GM10847 (cell line): ENCODE results near the gene LMO1.

Experiments
- POLR2A ChIP-seq: IDR thresholded peaks from 2 replicates; pipeline ENCODE4 v1.6.1; 2011; ENCODE audit not compliant: insufficient read length; ENCODE audit errors: extremely low read depth

Gene LMO1

DNA sequence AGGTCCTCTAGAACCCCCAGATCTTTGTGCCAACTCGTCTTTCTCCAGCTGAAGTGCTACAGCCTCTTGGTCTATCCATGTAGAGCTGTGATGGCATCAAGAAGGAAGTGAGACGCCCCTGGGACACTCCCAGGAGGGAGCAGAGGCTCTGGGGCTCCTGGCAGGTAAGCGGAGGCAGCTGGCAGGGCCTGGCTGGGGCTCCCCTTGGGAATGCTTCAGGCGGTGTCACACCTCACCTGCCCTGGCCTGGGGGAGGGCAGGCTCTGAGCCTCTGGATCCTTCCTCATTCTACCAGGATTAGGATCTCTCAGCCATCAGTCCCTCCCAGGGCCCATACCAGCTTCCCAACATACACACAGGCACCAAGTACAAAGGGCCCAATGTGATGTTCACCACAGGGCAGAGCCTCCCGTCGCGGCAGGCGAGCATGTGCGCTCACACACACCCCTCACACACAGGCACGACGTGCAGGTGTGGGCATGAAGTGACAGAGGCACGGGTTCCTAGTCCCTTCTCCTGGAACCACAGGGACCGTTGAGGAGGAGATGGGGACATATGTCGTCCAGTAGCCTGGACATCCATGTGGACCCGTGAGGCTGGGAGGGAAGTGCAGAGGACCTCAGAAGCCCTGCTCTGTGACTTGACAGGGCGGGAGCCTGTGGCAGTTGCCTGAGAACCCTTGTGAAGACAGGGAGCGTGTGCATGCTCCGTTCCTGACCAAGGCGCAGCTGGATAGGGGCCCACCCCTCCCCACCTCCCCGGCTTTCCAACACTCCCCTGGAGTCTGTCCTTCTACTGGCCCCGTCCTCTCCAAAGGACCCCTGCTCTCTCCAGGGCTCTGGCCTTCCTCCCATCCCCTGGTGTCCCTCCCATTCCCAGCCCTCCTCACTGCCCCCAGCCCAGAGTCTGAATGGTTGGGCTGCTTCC lies 32.5 kb downstream of the LMO1 start:
- TF ChIP-seq POLR2A: no peak

DNA sequence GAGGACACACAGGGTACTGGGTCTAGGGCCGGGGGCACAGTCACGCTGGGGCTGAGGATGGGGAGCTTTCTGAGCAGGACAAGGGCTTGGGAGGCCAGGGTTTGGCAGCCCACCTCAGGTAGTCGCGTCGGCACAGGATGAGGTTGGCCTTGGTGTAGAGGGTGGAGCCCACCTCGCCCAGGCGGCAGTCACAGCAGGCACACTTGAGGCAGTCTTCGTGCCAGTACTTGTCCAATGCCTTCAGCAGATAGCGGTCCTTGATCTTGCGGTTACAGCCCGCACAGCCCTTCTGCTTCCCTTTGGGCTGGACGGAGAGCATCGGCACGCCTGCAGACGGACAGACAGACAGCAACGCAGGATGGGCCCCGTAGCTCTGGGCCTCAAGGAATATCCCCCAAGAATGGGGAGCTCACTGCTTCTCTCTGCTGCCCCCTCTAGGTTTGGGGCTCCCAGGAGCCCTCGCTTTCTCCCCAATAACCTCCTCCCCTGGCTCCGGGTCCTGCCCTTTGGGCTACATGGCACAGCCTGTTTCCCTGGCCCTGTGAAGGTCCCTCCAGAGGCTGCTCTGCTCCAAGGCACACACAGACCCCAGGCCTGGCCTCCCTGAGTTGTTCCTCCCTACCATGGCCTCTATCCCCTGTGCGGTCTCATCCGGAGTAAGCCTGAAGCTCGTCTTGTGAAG lies 33.4 kb downstream of the LMO1 start:
- no peak for TF ChIP-seq POLR2A

DNA sequence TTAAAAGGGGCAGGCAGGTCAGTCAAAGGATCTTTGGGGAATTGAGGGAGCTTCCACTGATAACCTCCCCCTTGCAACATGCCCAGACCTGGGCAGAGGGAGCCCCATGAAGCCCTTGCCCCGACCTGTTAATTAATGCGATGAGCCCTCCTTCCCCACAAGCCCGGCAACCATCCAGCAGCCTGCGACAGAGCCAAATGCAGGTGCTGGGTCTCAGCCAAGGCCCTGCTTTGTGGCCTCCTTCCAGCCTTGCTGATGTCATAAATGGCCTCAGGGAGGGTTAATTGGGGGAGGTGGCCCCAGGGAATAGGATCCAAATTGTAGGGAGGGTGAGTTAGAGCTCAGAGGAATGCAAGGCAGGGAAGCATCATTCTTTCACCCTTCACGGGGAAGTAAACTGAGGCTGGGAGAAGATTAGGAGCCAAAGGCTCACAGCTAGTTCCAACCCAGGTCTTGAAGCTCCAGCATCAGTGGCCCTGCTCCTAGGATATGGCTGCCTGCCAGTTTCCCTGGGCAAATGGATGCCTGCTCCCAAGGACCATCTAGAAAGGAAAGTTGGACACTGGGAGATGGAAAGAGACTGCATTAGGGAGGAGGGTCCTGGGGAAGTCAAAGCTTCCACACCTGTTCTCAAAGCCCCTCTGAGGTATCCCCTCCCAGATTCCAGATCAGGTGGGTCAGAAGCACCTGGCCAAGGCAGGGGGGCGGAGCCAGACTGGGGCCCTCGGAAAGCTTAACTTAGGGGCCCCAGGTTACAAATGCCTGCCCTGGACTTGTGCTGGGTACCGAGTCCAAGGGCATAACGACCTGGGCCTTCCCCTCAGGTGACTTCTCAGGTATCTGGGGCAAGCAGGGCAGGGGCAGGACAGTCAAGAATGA lies 34.1 kb downstream of the LMO1 start:
- TF ChIP-seq POLR2A: no peak

DNA sequence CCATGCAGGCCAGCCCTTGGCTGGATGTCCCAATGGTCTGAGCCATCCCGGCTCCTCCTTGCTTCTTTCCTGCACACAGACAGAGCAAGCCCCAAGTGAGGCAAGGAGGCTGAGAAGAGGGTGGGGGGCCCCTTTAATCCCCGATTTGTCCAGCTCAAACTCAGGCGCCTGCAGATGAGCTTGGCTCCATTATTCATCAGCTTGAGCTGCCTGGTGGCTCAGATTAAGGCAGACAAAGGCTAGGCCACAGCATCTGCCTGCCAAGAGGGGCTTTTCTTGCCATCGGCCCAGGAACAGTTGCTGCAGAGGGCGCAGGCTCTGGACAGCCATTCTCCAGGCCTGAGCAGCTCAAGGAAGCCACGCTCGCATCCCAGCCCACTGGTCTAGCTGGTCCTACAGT lies 35.4 kb downstream of the LMO1 start:
- no peak for TF ChIP-seq POLR2A

DNA sequence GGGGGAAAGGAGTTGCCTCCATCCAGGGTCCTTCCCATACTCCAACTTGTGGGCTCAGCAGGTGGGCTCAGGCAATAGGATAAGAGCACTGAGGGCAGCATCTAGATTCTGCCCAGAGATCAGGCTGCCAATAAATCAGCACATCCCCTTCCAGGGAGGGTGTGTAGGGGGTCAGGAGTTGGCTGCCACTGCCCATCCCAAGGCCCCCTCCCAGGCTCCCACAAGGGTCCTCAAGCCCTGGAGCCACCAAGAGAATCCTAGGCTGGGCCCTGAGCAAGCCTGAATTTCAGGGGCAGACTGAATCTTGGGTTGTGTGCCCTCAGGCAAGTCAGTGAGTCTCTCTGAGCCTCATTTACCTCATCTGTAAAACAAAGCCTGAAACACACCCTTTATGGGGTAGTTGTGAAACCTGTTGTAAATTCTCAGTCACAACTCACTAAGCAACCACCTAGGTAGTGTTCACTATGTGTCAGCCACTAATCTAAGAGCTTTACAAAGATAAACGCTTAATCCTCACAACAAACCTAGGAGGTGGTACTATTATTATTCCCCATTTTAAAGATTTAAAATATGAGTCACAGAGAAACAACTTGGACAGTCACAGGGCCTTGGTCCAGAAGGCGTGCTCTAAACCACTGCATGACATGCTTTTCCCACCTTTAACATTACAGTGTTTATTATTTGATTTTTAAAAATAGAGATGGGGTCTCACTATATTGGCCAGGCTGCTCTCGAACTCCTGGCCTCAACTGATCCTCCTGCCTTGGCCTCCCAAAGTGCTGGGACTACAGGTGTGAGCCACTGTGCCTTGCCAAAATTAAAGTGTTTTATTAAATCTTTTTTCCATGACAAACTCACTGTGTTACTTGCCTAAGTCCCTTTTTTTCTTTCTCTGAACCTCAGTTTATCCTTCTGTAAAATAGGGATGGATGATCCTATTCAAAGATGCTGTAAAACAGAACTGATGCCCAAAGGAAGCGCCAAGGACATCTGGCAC lies 36.2 kb downstream of the LMO1 start:
- no peak for TF ChIP-seq POLR2A

DNA sequence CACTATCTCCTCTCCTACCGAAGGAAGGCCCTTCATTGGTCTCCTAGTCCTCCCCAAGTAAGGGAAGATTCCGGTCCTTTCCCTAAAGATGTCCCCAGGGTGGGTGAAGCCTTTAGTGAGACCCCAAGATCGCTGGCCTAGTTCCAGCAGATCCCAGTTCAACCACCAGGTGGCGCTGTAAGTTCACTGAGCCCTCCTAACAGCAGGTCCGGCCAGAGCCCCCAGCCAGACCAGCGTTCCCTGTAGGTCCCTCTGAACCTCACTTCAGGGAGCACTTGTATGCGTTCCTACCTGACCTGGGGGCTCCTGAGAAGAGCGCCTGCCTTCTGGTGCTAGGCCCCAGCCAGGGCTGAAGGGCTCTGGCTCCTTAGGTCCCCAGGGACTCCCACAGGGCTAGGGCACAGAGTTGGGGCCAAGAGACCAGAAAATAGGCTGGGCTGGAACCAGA lies 38.1 kb downstream of the LMO1 start:
- TF ChIP-seq POLR2A: no peak

DNA sequence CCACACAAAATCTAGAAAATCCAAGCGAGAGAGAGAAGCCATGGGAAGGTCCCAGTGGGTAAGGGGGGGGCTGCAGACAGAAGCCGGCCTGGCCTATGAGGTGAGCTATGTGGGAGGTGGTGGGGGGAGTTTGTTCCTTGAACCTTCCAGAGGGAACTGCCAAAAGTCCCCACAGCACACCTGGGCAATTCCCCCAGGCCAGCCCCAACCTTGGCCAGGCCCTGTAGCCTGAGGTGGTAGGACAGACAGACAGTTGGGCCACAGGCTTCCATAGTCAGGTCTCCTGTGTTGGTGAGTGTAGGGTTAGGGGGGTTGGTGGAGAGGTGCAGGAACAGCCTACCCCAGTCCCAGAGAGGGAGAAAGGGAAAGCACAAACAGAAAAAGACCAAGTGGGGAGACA lies 39.0 kb downstream of the LMO1 start:
- no peak for TF ChIP-seq POLR2A

DNA sequence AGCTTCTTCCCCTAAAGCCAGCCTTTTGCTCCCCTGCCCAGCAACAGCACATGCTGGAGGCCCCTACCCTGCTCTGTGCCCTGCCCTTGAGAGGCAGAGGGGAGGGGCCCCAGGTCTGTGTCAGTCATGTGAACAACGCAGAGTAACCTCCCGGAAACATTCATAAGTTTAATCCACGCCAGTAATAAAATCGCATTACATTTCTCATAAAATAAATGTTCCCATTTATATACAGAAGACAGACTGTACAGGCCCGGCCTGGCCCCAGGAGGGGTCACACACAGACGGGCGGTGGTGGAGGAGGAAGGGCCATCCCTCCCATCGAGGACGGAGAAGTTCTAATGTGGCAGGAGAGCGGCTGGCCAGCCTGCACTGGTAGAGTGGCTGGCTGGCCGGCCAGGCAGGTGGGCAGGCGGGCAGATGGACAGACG lies 39.5 kb downstream of the LMO1 start:
- TF ChIP-seq POLR2A: no peak

DNA sequence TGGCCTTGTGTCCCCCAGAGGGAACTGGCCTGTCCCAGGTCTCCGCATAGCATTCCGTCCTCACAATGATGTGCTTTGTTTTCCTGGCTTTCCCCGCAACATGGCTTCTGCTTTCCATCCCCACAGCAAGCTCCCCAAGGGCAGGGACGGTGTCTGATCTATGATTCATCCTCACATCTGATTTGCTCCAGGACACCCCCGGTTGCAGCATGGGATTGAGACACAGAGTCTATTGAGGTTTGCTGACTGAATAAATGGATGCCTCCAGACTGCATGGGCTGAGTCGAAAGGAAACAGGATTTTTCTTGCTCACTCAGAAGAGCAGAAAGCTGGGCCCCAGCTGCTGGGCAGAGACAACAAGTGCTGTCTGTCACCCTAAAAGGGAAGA lies 40.2 kb downstream of the LMO1 start:
- no peak for TF ChIP-seq POLR2A

DNA sequence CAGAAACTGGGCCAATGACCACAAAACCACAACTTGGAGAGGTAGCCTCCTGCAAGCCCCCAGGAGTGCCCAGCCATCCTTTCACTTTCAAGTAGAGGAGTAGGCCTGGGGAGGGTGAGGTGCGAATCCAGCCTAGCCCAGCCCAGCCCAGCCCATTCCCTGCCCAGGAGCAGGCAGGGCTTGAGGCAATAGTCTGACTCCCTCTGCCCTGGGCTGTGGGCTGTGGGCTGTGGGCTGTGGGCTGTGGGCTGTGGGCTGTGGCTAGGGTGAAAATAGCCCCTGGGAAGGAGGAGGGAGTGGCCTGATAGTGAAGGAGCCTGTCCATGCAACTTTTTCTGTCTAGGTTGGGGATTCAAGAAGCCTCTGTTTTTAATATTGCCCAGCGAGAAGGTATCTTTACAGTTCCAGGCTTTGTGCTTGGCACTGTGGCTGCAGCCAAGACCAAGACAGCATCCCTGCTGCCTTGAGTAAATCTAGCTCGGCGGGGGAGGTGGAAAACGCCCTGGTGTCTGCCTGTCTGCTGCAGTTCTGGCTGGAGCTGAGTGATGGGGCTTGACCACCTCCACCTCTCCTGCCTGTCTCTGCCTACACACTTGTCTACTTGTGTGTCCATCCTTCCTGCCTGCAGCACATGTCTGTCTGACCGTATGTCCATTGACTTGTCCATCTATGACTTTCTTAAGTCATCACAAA lies 40.7 kb downstream of the LMO1 start:
- TF ChIP-seq POLR2A: no peak

DNA sequence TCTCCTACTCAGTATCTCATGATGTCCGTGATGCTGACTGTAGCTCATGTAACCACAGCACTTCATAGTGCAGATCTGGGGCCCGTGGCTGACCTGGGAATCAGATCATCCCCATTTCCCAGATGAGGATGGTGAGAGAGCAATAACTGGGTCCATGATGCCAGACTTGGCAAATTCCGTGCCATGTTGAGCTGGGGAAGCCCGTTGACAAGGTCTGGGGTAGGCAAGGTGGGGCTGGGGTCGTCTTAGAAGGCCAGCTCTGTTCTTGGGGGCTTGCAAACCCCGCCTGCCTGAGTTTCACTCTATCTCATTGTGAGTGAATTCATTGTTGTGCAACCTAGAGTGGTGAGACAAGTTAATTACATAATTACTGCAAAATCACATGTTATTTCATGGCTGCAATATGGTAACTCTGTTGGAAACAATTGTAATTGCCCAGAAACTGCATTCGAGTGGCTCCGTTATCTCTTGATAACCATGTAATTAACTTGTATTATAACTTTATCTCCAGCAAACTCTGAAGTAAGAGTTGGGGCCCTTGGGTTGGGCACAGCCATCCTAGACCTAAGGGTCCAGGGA lies 41.7 kb downstream of the LMO1 start:
- TF ChIP-seq POLR2A: no peak

DNA sequence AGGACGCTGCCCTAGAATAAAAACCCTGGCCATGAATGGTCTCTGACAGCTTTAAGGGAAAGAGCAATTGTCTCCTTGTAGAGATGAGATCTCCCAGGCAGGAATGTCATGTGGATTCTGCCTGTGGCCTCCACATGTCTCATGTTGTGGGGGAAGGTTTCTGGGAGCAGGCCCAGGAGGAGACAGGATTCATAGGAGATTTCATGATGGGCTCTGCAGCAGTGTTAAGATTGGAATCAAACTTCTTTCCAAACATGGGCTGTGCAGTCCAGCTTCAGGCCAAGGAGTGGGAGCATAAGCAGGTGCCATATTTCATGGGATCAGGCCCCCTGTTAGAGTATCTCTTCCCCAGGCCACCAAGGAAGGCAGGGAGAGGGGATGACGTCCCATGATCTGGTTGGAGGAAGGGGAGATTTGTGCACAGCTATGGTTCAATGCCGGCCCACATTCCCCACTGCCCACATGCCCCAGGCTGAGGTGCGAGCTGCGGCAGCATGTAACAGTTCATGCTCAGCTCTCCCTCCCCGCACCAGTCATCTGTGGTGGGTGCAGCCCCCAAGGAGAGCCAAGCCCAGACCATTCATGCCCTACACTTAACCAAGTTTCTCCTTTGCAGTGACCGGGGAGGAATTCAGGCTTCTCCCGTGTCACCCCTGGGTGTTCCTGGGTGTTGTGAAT lies 42.5 kb downstream of the LMO1 start:
- TF ChIP-seq POLR2A: no peak
